LHCN-M2 (cell line): ENCODE data around the gene PASD1. TPM values are rescaled to one million over a fixed set of nuclear protein-coding genes. Genes with fewer than 3 reads are reported as not detected.

Source experiments
- DNase-seq: peaks from one replicate; pipeline ENCODE4 v3.0.0-alpha.2; 2012; ENCODE audit warnings: low read depth
- total RNA-seq: library from RNA; depleted of rRNA; stranded (reverse); fragments of >200 nt; gene quantifications from 2 replicates; pipeline ENCODE4 v1.2.3, GENCODE V29; 2014; rRNA removed

Gene PASD1
- total RNA-seq, 1 experiment from 2014 or later = not detected

GRCh38 chrX:151702026-151702714 is 138.7 kb downstream of the PASD1 start:
- DNase-seq = no peak

DNA sequence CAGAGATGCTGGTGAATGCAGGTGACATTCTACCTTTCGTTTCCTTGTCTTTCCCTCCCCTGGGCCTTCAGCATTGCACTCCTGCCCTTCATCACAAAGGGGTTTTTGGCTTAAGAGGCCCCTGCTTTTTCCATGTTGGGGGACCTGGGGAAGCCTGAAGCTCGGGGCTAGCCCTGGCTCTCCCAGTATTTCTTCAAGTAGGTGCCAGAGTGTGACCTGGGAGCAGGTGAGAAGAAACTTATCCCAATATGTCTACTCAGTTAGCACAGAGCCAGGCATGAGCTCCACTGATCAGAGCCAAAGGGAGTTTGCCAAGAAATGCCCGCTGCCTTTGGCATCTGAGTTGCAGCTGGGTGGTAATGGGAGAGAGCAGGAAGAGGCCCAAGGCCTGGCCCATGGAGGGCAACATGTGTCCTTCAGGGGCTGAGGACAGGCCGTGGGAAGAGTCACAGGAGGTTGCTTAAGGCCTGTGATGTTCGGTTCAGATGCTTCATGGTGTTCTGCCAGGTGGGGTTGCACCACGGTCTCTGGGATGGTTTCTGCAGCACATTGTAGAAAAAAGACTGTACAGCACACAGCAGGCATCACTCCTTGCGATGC is 139.4 kb downstream of the PASD1 start:
- no peak for DNase-seq

- DNase-seq = no peak
Measured at GRCh38 chrX:151703487-151703886, 140.0 kb downstream of the PASD1 start.

GRCh38 chrX:151704041-151704663 is 140.7 kb downstream of the PASD1 start:
- no peak for DNase-seq

DNA sequence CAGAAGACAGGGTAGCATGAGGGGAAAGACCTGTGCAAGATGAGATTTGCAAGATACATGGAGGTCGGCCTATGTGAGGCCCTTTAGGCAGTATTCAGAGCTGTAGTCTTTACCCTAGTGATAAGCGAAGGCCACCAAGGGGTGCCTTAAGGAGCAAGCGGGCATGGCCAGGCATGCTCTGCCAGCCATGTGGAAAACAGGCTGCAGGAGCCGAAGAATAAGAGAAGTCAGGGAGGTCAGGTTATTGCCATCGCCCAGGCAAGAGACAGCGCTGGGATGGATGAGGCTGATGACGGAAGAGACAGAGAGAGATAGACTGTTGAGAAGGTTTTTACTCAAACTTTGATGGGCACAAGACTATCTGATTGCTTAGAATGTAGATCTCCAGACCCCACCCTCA is 145.3 kb downstream of the PASD1 start:
- no peak for DNase-seq

- DNase-seq = no peak
Measured at GRCh38 chrX:151710457-151710856, 147.0 kb downstream of the PASD1 start.

DNA sequence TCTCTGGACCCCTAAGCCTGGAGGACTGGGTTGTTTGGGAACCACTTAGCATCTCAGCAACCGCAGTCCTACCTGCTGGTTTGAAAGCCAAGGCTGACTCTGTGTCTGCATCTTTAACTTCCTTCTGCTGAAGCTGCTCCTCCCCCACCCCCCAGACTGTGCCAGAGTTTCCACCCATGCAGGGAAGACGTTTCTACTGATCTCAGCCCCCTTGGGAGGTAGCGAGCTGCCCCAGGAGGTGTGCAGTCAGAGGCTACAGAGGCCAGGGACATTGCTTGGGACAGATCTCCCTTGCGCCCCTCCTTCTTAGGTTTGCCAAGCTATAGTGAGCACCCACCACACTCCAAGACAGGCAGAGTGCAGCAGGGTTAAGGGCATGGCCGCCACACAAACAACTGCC is 147.7 kb downstream of the PASD1 start:
- DNase-seq = no peak

GRCh38 chrX:151711787-151712186 is 148.3 kb downstream of the PASD1 start:
- no peak for DNase-seq

GRCh38 chrX:151712253-151712652 is 148.8 kb downstream of the PASD1 start:
- DNase-seq = no peak

DNA sequence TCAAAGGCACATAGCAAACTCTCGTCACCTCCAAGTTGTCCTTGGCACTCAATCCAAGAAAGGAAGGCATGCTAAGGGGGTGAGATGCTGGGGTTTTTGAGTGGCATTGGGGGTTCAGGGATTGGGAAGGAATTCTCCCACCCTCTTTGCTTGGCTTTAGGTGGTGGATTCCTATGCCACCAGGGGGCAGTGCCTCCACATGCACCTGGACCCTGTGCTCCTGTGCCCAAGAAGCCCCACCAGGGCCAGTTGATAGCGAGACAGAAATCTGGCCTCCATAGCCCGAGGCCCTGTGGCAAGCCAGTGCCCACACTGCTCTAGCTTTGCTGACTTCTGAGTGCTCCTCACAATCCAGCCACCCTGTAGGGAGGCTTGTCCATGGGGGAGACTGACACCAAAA is 150.4 kb downstream of the PASD1 start:
- no peak for DNase-seq

DNA sequence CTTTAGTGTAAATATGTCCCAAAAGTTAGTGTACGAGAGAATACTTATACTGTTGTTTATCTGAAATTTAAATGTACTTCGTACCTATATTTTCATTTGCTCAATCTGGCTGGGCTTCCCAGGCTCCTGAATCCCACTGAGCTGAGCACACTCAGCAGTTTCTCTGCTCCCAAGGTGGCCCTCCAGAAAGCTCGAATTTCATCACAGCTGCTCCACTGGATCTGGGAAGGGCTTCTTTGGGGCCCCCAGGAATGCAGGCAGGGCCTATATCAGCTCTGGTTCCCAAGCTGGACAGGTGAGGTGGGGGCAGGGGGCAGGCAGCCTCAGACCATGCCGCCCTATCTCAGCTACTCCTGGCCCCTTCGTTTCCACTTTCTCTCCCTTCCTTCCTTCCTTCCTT is 150.9 kb downstream of the PASD1 start:
- no peak for DNase-seq

DNA sequence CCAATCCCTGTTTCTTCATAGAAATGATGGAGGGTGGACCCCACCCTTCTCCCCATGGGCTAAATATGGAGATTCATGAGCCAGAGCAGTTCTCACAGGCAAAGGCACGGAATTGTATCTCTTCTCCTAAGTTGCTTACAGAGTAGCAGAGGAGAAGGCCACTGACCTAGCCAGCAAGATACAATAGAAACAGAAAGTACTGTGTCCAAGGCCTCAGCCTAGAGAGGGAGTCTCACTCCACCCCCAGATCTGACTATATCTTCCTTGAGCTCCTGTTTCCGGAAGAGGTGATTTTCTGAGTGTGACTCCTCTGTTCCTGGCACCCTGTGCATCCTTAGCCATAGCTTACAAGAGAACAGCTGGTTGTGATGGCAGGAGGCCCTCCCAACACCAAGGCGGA is 152.3 kb downstream of the PASD1 start, which contains the start of gene FATE1:
TSS of gene FATE1 (plus strand) at position 284 of the 400 bp plus-strand sequence. CDS start at position 369, 85 bp downstream.
- DNase-seq = no peak

DNA sequence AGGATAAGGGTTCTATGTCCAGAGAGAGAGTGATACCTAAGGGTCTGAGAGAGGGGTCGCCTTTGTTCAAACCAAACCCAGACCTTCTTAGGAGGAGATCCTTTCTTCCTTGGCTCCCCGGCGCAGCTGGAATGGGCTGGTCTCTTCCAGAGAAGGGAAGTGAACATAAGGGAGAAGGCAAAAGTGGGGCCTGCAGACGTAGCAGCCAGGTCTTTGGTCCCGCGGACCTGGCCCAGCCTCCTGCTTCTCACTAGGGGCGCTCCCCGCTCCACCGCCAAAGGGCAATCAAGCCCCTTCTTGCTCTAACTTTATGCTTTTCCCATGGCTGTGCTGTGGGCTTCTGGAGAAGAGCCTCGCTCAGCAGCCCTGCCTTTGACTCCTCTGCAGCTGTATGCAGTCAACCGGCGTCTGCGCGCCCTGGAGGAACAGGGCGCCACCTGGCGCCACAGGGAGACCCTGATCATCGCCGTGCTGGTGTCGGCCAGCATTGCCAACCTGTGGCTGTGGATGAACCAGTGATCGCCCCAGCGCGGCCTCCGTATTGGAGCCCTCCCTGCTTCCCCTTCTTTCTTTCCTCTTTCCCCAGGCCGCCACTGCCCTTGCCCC is 158.9 kb downstream of the PASD1 start:
- no peak for DNase-seq

DNA sequence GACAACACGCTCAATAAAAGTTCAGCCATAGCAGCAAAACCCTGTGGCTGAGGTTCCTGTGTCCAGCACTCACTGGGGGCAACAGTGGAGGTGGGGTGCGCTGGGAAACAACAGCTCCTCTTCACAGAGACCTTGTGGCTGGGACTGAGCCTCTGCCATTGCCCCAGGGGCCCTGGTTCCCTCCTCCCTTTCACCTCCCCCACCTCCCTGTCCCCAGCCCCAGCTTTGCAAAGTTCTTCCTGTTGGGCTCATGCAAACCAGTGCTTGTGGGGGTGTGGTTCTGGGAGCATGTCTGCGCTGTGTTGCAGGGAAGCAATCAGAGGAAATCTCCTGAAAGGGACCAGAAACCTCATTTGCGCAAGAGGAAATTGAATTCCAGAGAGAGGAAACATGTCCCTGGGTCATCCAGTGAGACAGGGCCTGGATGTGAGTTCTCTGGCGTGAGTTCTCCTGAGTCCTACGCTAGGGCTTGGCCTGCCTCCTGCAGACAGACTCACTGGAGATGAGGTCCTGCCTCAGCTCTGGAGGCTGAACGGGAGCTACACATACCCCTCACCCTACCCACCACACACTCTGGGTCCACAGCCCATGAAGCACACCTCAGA is 159.8 kb downstream of the PASD1 start:
- no peak for DNase-seq

DNA sequence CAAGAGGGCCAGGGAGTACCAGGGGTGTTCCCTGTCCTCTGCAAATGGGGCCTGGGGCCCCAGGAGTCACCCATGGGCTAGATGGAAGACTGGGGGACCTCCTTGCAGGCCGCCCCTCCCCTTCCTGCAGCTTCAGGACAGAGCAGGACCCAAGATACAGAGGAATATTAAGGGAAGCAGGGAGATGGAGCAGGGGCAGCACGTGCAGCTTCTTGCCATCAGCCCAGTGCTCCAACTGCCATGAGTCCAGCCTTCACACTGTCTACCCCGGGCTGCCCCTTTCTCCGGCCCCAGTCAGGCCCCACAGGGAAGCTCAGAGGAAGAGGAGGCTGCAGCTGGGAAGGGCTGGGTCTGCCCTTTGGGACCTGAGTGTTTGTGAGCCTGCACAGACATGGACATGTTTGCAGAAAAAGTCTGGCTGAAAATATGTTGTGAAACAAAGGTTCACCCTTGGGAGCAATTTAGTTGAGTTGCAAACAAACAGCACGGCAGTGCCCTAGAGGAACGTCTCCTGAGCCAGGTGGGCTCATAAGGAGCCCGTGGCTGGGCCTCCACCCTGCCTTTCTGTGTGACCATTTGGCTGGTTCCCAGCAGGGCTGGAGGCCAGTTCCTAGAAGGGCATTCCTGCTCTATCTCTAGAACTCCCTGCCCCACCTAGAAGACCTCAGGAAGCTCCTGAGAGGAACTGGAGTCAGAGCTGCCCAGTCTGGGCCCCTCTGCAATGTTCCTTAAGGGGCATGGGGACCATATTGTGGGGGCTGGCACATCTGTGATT is 161.3 kb downstream of the PASD1 start:
- no peak for DNase-seq

DNA sequence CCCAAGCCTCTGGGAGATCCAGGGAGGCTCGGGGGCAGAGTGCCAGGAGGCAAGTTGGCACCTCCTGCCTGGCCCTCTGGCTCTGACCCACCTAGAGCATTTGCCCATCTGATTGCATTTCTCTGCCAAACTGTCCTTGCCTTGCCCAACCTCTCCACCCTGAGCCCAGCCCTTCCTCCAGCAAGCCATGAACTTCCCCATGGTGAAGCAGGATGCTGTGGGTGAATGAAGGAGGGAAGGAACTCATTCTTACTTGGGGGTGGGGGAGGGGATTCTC is 161.8 kb downstream of the PASD1 start:
- no peak for DNase-seq

Other genes starting within 250 kb of the PASD1 start
- 84.0 and 89.4 TPM in 2 replicates for gene VMA21, start 166.5 kb upstream of the PASD1 start, total RNA-seq
- not detected in 2 replicates for gene PRRG3, start 131.8 kb downstream of the PASD1 start, total RNA-seq
- not detected in 2 replicates for gene FATE1, start 152.4 kb downstream of the PASD1 start, total RNA-seq
- gene CNGA2, start 171.1 kb downstream of the PASD1 start, total RNA-seq = not detected in 2 replicates